Liver (tissue), 9 donors: ENCODE measurements around the gene CLIP2. TPM values are rescaled to one million over a fixed set of nuclear protein-coding genes. Genes with fewer than 3 reads are reported as not detected.

Experiments
- DNase-seq: peaks from one replicate; pipeline ENCODE4 v3.0.0-alpha.2; 2017; ENCODE audit warnings: low spot score
- H3K27ac ChIP-seq, 2 donors: one replicate each; pipeline ENCODE4 v1.7.0; 2013; ENCODE audit warnings: inconsistent platforms in 2 of 2, low read length in 2 of 2, control low read depth in 1 of 2, low read depth in 1 of 2, mild to moderate bottlenecking in 1 of 2
- H3K27me3 ChIP-seq, 4 donors: one replicate each; pipeline versions ENCODE4 v1.6.1 to v1.7.0; 2013; ENCODE audit warnings: low read length in 3 of 4, inconsistent platforms in 1 of 4, mild to moderate bottlenecking in 1 of 4, moderate library complexity in 1 of 4; ENCODE audit not compliant: control insufficient read depth in 4 of 4, insufficient read depth in 4 of 4
- H3K36me3 ChIP-seq, 4 donors: one replicate each; pipeline versions ENCODE4 v1.6.1 to v1.7.0; 2013; ENCODE audit warnings: low read length in 3 of 4, mild to moderate bottlenecking in 3 of 4, low read depth in 1 of 4, moderate library complexity in 1 of 4; ENCODE audit not compliant: control insufficient read depth in 4 of 4, insufficient read depth in 3 of 4
- H3K4me1 ChIP-seq, 4 donors: one replicate each; pipeline versions ENCODE4 v1.6.1 to v1.7.0; 2013; ENCODE audit warnings: low read length in 3 of 4, mild to moderate bottlenecking in 3 of 4, moderate library complexity in 1 of 4; ENCODE audit not compliant: control insufficient read depth in 4 of 4, insufficient read depth in 4 of 4
- H3K4me3 ChIP-seq, 3 donors: one replicate each; pipeline versions ENCODE4 v1.6.1 to v1.7.0; 2013; ENCODE audit warnings: low read length in 3 of 3, control low read depth in 1 of 3, low read depth in 1 of 3, mild to moderate bottlenecking in 1 of 3
- H3K9ac ChIP-seq, 2 donors: one replicate each; pipeline ENCODE4 v1.7.0; 2013; ENCODE audit warnings: low read length in 2 of 2, mild to moderate bottlenecking in 2 of 2, moderate library complexity in 2 of 2, control low read depth in 1 of 2, low read depth in 1 of 2
- H3K9me3 ChIP-seq, 4 donors: one replicate each; pipeline versions ENCODE4 v1.6.1 to v1.7.0; 2013; ENCODE audit warnings: low read length in 3 of 4; ENCODE audit not compliant: control insufficient read depth in 4 of 4
- CTCF ChIP-seq: fragments of 150-350 bp; IDR thresholded peaks from 2 replicates; pipeline ENCODE4 v1.5.1; 2017; ENCODE audit warnings: improper control_type of control experiment, low read depth, low read length; ENCODE audit not compliant: missing input control
- EGR1 ChIP-seq, 2 donors: IDR thresholded peaks; 2 replicates each; pipeline ENCODE4 v1.6.1; 2016 to 2018; ENCODE audit warnings: antibody characterized with exemption in 2 of 2, low read depth in 2 of 2
- FOXA2 ChIP-seq: IDR thresholded peaks from 2 replicates; pipeline ENCODE4 v1.6.1; 2016; ENCODE audit warnings: antibody characterized with exemption
- HNF4A ChIP-seq, 2 donors: conservative IDR thresholded peaks; 2 replicates each; pipeline ENCODE4 v1.6.1; 2016; ENCODE audit warnings: antibody characterized with exemption in 2 of 2, mild to moderate bottlenecking in 2 of 2
- HNF4G ChIP-seq: IDR thresholded peaks from 2 replicates; pipeline ENCODE4 v1.6.1; 2016; ENCODE audit warnings: antibody characterized with exemption
- JUND ChIP-seq, 2 donors: IDR thresholded peaks; 2 replicates each; pipeline ENCODE4 v1.6.1; 2016; ENCODE audit warnings: antibody characterized with exemption in 2 of 2
- MAX ChIP-seq: IDR thresholded peaks from 2 replicates; pipeline ENCODE4 v1.6.1; 2016; ENCODE audit warnings: antibody characterized with exemption
- NR2F2 ChIP-seq: IDR thresholded peaks from 2 replicates; pipeline ENCODE4 v1.6.1; 2016; ENCODE audit warnings: antibody characterized with exemption
- RAD21 ChIP-seq, 2 donors: IDR thresholded peaks; 2 replicates each; pipeline ENCODE4 v1.6.1; 2016; ENCODE audit warnings: antibody characterized with exemption in 2 of 2, mild to moderate bottlenecking in 2 of 2
- RXRA ChIP-seq, 2 donors: IDR thresholded peaks; 2 replicates each; pipeline ENCODE4 v1.6.1; 2017 to 2018; ENCODE audit warnings: antibody characterized with exemption in 2 of 2, mild to moderate bottlenecking in 1 of 2
- SP1 ChIP-seq: IDR thresholded peaks from 2 replicates; pipeline ENCODE4 v1.6.1; 2018; ENCODE audit warnings: antibody characterized with exemption, mild to moderate bottlenecking
- TAF1 ChIP-seq: conservative IDR thresholded peaks from 2 replicates; pipeline ENCODE4 v1.6.1; 2016; ENCODE audit warnings: antibody characterized with exemption, mild to moderate bottlenecking
- YY1 ChIP-seq: IDR thresholded peaks from 2 replicates; pipeline ENCODE4 v1.6.1; 2016; ENCODE audit warnings: antibody characterized with exemption, mild to moderate bottlenecking
- ZBTB33 ChIP-seq: IDR thresholded peaks from 2 replicates; pipeline ENCODE4 v1.6.1; 2016; ENCODE audit warnings: antibody characterized with exemption
- WGBS: extraction: QIAGEN DNeasy Blood & Tissue Kit; methylation state at CpG from one replicate; pipeline ENCODE4 v1.1.7; 2013; 5-methylcytosine and 5-hydroxymethylcytosine counted together
- polyA plus RNA-seq, 2 donors: library from polyadenylated mRNA; stranded (reverse) in 1 of 2; unstranded in 1 of 2; fragments of 200-250 nt in 1 of 2; fragments of >200 nt in 1 of 2; fragmentation: Nextera tagmentation in 1 of 2; extraction: Ambion mirVana in 1 of 2; gene quantifications; one replicate each; pipeline versions ENCODE4 v1.2.1 to v1.2.3, GENCODE V29; 2013 to 2015
- total RNA-seq, 2 donors: library from RNA; depleted of rRNA; stranded (reverse); fragments of >200 nt; gene quantifications; one replicate each; pipeline ENCODE4 v1.2.3, GENCODE V29; 2014
- donor health status: healthy.
- donor health status: healthy.
- donor health status: healthy.
- donor health status: healthy.
- donor health status: healthy.

CLIP2 gene
- total and polyA plus RNA-seq, 4 donors = 1.4 to 6.3 (median 2.5) TPM

GRCh38 chr7:74263399-74264120 lies 25.6 kb upstream of the CLIP2 start:
- no peaks in the 10 kb centered on the region for H3K27me3 ChIP-seq
- TF ChIP-seq ZBTB33 (no peak), HNF4G (no peak), TAF1 (no peak), RAD21 (IDR thresholded peaks at IDR 0.05) (peak in 1 of 2 donors; percentile 33), CTCF (no peak), MAX (no peak), FOXA2 (no peak), YY1 (no peak), NR2F2 (no peak), HNF4A (conservative IDR thresholded peaks at IDR 0.05) (peak; percentile 9 to 38), JUND (IDR thresholded peaks at IDR 0.05) (no peak), RXRA (IDR thresholded peaks at IDR 0.05) (peak in 1 of 2 donors; percentile 8), EGR1 (IDR thresholded peaks at IDR 0.05; ENCODE audit: low read depth in 2 of 2) (no peak), SP1 (peak; percentile 49)
- no peaks in the 10 kb centered on the region for H3K9me3 ChIP-seq
- no peak overlapping the region for H3K4me3 ChIP-seq
- DNase-seq = no peak
- no peak overlapping the region for H3K27ac ChIP-seq
- H3K9ac ChIP-seq = no peak overlapping the region
- H3K36me3 ChIP-seq = no peaks in the 10 kb centered on the region
- peaks cover 0 to 8% (median 5%) of the 10 kb centered on the region in 4 donors for H3K4me1 ChIP-seq
- WGBS = 48% methylated on average over 21 of the region's 21 CpGs

GRCh38 chr7:74266191-74266963 lies 22.8 kb upstream of the CLIP2 start:
- DNase-seq = no peak
- no peaks in the 10 kb centered on the region for H3K36me3 ChIP-seq
- H3K9me3 ChIP-seq = no peaks in the 10 kb centered on the region
- TF ChIP-seq FOXA2 = no peak
- no peak for TF ChIP-seq MAX
- H3K27me3 ChIP-seq = no peaks in the 10 kb centered on the region
- no peak overlapping the region for H3K27ac ChIP-seq
- no peak overlapping the region for H3K4me3 ChIP-seq
- 78% methylated on average over 7 of the region's 7 CpGs for WGBS
- H3K9ac ChIP-seq = no peak overlapping the region
- H3K4me1 ChIP-seq = peaks cover 0 to 8% (median 5%) of the 10 kb centered on the region in 4 donors
